HL-60 (cell line): ENCODE data around the gene ANKRD63.

ENCODE experiments used
- CTCF ChIP-seq: IDR thresholded peaks from one replicate; pipeline ENCODE4 v1.5.1; 2011; ENCODE audit warnings: low read length, control low read depth, inconsistent platforms; ENCODE audit not compliant: insufficient read depth
- GABPA ChIP-seq: IDR thresholded peaks from 2 replicates; pipeline ENCODE4 v1.6.1; 2012; ENCODE audit warnings: low read depth
- POLR2AphosphoS5 ChIP-seq: IDR thresholded peaks from 2 replicates; pipeline ENCODE4 v1.6.1; 2012; ENCODE audit warnings: low read depth
- SPI1 ChIP-seq: IDR thresholded peaks from 2 replicates; pipeline ENCODE4 v1.6.1; 2012; ENCODE audit warnings: low read depth, mild to moderate bottlenecking, borderline replicate concordance
- TF ChIP-seq, protein P1 (sequence below): IDR thresholded peaks from 2 replicates; pipeline ENCODE4 v1.6.1; 2012; ENCODE audit warnings: low read depth; ENCODE audit not compliant: insufficient replicate concordance

DNA sequence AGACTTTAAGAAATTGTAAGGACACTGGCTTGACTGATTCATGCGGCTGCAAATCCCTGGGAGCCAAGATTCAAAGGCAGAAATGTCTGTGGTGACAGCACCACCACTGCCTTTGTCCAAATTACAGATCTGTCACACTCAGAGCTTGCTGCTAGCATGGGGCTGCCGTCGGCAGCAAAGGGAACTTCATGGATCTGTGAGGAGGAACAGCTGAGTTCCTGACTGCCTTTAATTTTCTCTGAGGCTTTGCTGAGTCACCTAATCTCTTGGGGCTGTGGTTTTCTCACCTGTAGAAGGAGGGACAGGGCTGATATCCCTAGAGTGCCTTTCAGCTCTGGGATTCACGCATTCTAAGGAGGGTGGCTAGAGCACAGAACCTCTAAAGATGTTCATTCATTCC is 48.1 kb downstream of the ANKRD63 start:
- TF ChIP-seq CTCF, result no peak
- TF ChIP-seq, protein P1, sequence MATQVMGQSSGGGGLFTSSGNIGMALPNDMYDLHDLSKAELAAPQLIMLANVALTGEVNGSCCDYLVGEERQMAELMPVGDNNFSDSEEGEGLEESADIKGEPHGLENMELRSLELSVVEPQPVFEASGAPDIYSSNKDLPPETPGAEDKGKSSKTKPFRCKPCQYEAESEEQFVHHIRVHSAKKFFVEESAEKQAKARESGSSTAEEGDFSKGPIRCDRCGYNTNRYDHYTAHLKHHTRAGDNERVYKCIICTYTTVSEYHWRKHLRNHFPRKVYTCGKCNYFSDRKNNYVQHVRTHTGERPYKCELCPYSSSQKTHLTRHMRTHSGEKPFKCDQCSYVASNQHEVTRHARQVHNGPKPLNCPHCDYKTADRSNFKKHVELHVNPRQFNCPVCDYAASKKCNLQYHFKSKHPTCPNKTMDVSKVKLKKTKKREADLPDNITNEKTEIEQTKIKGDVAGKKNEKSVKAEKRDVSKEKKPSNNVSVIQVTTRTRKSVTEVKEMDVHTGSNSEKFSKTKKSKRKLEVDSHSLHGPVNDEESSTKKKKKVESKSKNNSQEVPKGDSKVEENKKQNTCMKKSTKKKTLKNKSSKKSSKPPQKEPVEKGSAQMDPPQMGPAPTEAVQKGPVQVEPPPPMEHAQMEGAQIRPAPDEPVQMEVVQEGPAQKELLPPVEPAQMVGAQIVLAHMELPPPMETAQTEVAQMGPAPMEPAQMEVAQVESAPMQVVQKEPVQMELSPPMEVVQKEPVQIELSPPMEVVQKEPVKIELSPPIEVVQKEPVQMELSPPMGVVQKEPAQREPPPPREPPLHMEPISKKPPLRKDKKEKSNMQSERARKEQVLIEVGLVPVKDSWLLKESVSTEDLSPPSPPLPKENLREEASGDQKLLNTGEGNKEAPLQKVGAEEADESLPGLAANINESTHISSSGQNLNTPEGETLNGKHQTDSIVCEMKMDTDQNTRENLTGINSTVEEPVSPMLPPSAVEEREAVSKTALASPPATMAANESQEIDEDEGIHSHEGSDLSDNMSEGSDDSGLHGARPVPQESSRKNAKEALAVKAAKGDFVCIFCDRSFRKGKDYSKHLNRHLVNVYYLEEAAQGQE, result no peak
- no peak for TF ChIP-seq POLR2AphosphoS5
- TF ChIP-seq GABPA, result no peak
- no peak for TF ChIP-seq SPI1
